Posterior cingulate gyrus (tissue), 11 donors: ENCODE results near the gene SOS2.
"Not testable (repeated sequence)": the region's sequence is repeated elsewhere in the genome, so short reads cannot be mapped to it uniquely, and the experiment has no call there.

Source experiments
- DNase-seq, 10 donors: peaks; one replicate each; pipeline versions ENCODE4 v3.0.0 to v3.0.0-alpha.2; 2020 to 2021; ENCODE audit warnings: mixed read lengths in 3 of 10
- intact Hi-C: fragments of 100-400 bp; cut with DNase I; formaldehyde crosslinking; loops from one replicate; pipeline ENCODE4 v1.15.1; 2023

SOS2 gene

DNA sequence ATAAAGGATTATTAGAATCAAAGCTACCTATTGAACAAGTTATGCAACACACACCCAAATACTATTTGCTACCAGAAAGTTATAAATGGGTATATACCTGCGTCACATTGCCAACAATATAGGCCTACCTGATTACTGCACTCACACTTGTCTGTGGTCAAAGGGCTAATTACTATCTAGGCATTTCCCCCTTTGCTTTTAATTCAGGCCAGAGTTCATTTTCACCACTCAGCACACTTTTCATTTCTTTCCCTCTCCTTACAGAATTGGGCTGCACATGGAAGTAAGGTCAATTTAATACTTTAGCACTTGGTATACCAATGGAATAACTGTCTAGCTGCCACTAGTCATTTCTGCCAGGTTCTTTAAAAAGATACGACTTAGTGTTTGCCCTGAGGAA is 1.7 kb downstream of the SOS2 start:
- DNase-seq = no peak
- intact Hi-C loops = loop anchor here (2.0 to 10.0 kb wide), 4 partner anchors 83 to 367 kb away; partner anchors contain the start of genes DMAC2L, L2HGDH, MAP4K5 and VCPKMT

GRCh38 chr14:50228313-50228712 is 3.1 kb downstream of the SOS2 start:
- intact Hi-C loops = no loop called here
- no peak for DNase-seq

- intact Hi-C loops = no loop called here
- no peak for DNase-seq
These were observed 5.4 kb downstream of the SOS2 start for GRCh38 chr14:50225974-50226297.

GRCh38 chr14:50225067-50225973 is 6.1 kb downstream of the SOS2 start:
- no peak for DNase-seq

DNA sequence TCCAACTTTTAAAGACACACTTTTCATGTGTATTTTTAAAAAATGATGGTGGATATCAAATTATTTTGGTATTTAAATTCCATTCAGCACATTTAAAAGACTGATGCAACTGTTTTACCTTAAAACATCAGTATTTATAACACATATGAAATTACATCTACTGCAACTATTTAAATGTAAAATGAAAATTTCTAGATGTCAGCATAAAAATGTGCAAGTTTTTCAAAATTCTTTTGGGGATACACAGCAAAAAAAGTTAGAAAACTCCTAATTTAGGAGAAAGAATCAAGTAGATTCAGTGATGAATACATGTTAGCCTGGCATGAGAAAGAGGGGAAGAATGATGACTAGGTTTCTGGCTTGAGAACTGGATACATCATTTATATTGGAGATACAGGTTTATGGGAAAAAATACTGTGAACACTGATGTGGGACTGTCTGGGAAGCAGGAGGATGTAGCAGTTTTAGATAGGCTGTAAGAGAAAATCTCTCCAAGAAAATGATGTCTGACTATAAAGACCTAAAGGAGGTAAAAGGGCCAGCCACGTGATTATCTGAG is 9.2 kb downstream of the SOS2 start:
- intact Hi-C loops = no loop called here
- DNase-seq = no peak

More at GRCh38 chr14:50225067-50225973, 6.1 kb downstream of the SOS2 start:
- intact Hi-C loops = no loop called here

DNA sequence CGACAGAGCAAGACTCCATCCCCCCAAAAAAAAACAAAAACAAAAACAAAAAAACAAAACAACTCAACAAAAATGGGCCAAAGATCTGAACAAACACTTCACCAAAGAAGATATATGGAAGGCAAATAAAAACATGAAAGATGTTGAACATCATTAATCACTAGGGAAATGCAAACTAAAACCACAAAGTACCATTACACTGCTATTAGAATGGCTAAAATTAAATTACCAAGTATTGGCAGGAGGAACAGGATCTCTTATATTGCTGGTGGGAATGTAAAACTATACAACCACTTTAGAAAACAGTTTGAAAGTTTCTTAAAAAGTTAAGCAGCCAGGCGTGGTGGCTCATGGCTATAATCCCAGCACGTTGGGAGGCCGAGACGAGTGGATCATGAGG is 12.9 kb downstream of the SOS2 start:
- intact Hi-C loops = no loop called here
- DNase-seq = no peak

DNA sequence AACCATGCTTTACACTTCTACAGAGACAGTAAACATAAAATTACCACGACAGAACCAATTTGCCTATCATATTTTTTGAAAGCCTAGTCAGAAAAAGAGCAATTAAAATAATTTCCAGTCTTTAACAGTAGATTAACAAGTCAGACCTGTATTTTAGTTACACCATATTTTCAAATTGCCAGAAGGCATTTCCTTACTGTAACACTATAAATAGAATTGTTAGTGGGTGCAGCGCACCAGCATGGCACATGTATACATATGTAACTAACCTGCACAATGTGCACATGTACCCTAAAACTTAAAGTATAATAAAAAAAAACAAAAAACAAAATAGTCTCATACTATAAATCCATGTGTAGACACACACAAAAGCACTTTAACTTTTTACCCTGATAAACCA is 16.0 kb downstream of the SOS2 start:
- DNase-seq = no peak

DNA sequence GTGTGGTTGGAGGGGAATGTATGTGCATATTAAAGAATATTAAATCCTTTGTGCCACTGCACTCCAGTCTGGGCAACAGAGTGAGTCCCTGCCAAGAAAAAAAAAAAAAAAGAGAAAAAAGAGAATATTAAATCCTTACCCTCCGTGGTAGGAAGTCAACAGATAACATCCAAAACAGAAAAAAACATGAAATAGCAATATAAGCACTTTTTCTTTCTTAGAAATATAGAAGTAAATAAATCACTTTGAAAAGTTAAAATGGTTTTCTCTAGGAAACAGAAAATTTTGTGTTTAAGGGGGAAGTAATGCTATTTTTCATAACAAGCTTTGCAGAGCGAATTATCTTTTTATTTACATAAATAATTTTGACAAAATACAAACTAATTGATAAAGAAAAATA is 17.6 kb downstream of the SOS2 start:
- no peak for DNase-seq
- intact Hi-C loops = no loop called here

More for the DNA sequence above, 16.0 kb downstream of the SOS2 start:
- intact Hi-C loops = no loop called here

DNA sequence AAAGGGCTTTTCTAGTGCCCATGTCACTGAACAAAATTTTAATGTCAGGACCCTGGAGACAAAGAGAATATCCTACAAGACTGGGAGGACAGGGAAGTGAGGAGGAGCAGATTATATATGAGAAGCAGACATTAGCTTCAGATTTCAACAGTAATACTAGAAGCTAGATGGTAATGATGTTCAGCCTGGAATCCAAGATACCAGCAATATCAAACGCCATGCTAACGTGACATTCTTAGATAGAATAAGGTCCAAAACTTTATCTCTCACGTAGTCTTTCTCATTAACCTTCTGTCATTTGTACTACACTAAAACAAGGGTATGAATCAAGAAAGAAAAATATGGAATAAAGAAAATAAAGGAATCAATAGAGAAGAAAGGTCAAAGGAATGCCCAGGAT is 18.7 kb downstream of the SOS2 start:
- DNase-seq = no peak
- intact Hi-C loops = no loop called here

GRCh38 chr14:50210074-50210473 is 21.3 kb downstream of the SOS2 start:
- intact Hi-C loops = no loop called here
- no peak for DNase-seq

GRCh38 chr14:50198499-50198898 is 32.9 kb downstream of the SOS2 start:
- intact Hi-C loops = no loop called here
- no peak for DNase-seq

GRCh38 chr14:50191499-50191898 is 39.9 kb downstream of the SOS2 start:
- intact Hi-C loops = no loop called here
- DNase-seq = no peak

- DNase-seq = no peak
- intact Hi-C loops = no loop called here
These were observed 45.3 kb downstream of the SOS2 start for GRCh38 chr14:50186107-50186506.

DNA sequence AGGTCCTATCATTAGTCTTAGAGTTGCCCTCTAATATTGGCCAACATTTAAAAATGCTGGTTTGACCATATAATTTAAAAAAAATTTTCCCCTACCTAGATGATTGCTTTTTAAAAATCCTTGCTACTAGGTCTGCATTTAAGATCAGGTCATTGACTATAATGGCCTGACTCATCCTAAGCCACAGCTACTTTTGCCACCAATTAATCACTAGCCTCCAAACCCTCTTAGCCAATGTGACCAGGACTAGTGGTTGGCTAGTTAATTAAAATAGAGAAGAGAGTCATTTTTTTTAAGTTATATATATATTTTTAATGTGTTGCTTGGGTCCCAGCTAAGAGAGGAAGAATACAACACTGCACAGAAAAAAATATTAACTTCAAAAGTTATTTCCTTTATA is 57.5 kb downstream of the SOS2 start:
- intact Hi-C loops = no loop called here
- DNase-seq = no peak

DNA sequence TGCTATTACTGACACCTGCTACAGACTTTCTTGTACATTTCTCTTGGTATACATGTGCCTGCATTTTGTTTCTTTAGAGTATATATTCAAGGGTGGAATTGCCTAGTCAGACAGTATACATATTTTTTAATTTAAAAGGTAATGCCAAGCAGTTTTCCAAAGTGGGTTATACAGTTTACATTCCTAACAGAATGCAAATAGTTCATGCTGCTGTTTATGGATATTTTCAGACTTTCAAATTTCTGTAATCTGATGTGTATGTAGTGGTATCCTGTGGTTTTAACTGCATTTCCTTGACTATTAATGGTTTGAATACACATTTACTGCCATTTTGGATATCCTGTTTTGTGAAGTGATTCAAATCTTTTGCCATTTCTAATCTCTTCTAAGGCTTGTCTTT is 59.5 kb downstream of the SOS2 start:
- intact Hi-C loops = no loop called here
- DNase-seq = no peak

DNA sequence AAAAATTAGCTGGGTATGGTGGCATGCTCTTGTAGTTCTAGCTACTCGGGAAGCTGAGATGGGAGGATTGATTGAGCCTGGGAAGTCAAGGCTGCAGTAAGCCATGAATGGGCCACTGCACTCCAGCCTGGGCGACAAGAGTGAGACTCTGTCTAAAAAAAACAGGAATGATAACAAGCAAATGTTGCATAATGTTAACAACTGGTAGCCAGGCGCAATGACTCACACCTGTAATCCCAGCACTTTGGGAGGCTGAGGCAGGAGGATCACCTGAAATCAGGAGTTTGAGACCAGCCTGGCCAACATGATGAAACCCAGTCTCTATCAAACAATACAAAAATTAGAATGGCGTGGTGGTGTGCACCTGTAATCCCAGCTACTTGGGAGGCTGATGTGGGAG is 64.0 kb downstream of the SOS2 start:
- DNase-seq, intact Hi-C loops: not testable (repeated sequence)

- intact Hi-C loops = no loop called here
- DNase-seq = no peak
These were observed 75.3 kb downstream of the SOS2 start for GRCh38 chr14:50156111-50156510.

GRCh38 chr14:50148799-50149198 is 82.6 kb downstream of the SOS2 start:
- DNase-seq = no peak
- intact Hi-C loops = no loop called here

DNA sequence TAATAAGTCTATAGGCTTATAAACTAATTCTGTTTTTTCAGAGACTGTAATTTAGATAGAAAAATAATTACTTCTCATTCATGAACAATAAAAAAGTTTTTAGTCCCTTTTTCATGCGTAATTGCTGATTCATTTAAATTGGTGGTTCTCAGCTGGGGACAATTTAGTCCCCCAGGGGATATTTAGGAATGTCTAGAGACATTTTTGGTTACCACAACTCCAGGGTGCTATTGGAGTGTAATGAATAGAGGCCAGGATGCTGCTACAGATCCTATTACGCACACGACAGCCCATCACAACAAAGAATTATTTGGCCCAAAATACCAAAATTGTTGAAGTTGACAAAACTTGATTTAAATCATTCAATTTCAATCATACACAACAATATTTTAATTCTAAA is 92.2 kb downstream of the SOS2 start:
- intact Hi-C loops = no loop called here
- no peak for DNase-seq

- intact Hi-C loops = no loop called here
- no peak for DNase-seq
These were observed 103.6 kb downstream of the SOS2 start for GRCh38 chr14:50127802-50128201.

DNA sequence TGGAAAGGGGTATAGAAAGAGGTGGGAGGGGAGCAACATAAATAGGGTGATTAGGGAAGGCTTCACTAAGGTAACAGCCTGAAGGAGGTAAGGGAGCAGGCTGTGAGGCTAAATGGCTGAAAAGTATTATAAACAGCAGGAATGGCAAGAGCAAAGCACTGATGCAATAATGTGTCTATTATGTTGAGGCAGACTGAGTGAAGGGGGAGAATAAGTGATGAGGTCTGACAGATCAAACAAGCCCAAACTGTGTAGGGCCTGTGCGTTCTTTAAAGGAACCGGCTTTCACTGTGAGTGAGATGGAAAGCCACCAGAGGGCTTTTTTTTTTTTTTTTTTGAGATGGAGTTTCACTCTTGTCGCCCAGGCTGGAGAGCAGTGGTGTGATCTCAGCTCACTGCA is 108.3 kb downstream of the SOS2 start:
- no peak for DNase-seq
- intact Hi-C loops = no loop called here

- intact Hi-C loops = no loop called here
- DNase-seq = no peak
These were observed 109.1 kb downstream of the SOS2 start for GRCh38 chr14:50122291-50122690.
